ENCODE results near the gene SLC29A3.
A peak's percentile ranks its signal among the peaks of the same experiment; 100 is the strongest.

Gene SLC29A3

DNA sequence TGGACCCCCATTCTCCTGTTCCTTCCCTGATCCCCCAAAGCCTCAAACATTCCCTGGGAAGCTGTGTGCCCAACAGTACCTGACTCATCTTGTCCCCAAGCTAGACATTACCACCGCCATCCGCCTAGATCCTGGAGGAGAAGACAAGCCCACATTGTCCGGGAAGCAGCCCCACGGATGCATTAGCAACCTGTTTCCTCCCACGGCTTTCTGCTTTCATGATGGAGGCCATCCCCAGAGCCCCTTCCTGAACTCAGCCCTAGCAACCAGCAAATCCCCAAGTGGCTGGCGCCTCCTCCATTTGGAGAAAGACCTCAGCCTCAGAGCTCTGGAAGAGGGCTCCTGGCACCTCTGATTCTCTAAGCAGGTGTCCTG is 2.3 kb upstream of the SLC29A3 start:
- H3K9me3 ChIP-seq (ENCODE audit: insufficient read depth, low read length) = no peaks in the 10 kb centered on the region
- H3K9ac ChIP-seq (ENCODE audit: insufficient read length, low read depth) = no peak overlapping the region
- peaks cover 9% of the 10 kb centered on the region for H3K4me1 ChIP-seq (ENCODE audit: insufficient read depth, insufficient read length)
- H3K4me3 ChIP-seq (ENCODE audit: insufficient read length, low read depth) = no peak overlapping the region
- H3K36me3 ChIP-seq (ENCODE audit: insufficient read depth, insufficient read length, low read length) = no peaks in the 10 kb centered on the region
- H3K27me3 ChIP-seq (ENCODE audit: insufficient read depth, insufficient read length) = peaks cover 13% of the 10 kb centered on the region
- no peak for DNase-seq (ENCODE audit: low read depth, low spot score)
- TF ChIP-seq SUZ12 (IDR thresholded peaks at IDR 0.05; ENCODE audit: extremely low read depth, insufficient read depth, insufficient read length) = no peak
- TF ChIP-seq ZNF274 (IDR thresholded peaks at IDR 0.05; ENCODE audit: low read depth, low read length) = no peak
- TF ChIP-seq YY1 (IDR thresholded peaks at IDR 0.05; ENCODE audit: insufficient read depth, insufficient read length) = no peak

GRCh38 chr10:71317739-71318138 is 1.3 kb upstream of the SLC29A3 start:
- no peak overlapping the region for H3K9ac ChIP-seq (ENCODE audit: insufficient read length, low read depth)
- peaks cover 2% of the 10 kb centered on the region for H3K36me3 ChIP-seq (ENCODE audit: insufficient read depth, insufficient read length, low read length)
- H3K4me1 ChIP-seq (ENCODE audit: insufficient read depth, insufficient read length) = peaks cover 9% of the 10 kb centered on the region
- no peak for DNase-seq (ENCODE audit: low read depth, low spot score)
- no peaks in the 10 kb centered on the region for H3K9me3 ChIP-seq (ENCODE audit: insufficient read depth, low read length)
- no peak overlapping the region for H3K4me3 ChIP-seq (ENCODE audit: insufficient read length, low read depth)
- TF ChIP-seq SUZ12 (IDR thresholded peaks at IDR 0.05; ENCODE audit: extremely low read depth, insufficient read depth, insufficient read length) = no peak
- peaks cover 13% of the 10 kb centered on the region for H3K27me3 ChIP-seq (ENCODE audit: insufficient read depth, insufficient read length)

GRCh38 chr10:71319800-71320392 is 837 bp downstream of the SLC29A3 start:
- Histone ChIP-seq H3K9me3 (ENCODE audit: insufficient read depth, low read length) (no peaks in the 10 kb centered on the region), H3K27me3 (ENCODE audit: insufficient read depth, insufficient read length) (no peaks in the 10 kb centered on the region), H3K4me1 (ENCODE audit: insufficient read depth, insufficient read length) (peaks cover 9% of the 10 kb centered on the region), H3K9ac (ENCODE audit: insufficient read length, low read depth) (peak overlapping the region; percentile 83), H3K4me3 (ENCODE audit: insufficient read length, low read depth) (peak overlapping the region; percentile 64), H3K36me3 (ENCODE audit: insufficient read depth, insufficient read length, low read length) (peaks cover 15% of the 10 kb centered on the region)
- DNase-seq (ENCODE audit: low read depth, low spot score) = no peak
- TF ChIP-seq SUZ12 (IDR thresholded peaks at IDR 0.05; ENCODE audit: extremely low read depth, insufficient read depth, insufficient read length) = no peak
- no peak for TF ChIP-seq YY1 (IDR thresholded peaks at IDR 0.05; ENCODE audit: insufficient read depth, insufficient read length)
- no peak for TF ChIP-seq ZNF274 (IDR thresholded peaks at IDR 0.05; ENCODE audit: low read depth, low read length)

DNA sequence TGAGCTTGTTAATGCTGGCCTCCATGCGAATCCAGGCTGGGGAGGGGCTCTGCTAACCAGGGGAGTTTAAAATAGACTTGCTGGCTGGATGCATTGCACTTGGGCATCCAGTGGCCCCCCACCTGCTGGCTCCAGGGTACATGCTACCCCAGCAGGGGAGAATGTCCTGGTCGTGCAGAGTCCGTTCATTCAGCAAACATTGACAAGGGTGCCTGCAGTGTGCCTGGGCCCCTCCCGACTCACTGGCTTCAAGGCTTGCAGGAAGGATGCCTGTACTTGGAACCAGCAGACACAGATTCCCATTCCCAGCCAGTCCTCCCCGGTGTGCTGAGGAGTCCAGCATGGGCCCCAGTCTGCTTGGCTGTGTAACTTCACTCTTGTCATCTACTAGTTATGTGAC is 1.5 kb downstream of the SLC29A3 start:
- no peak for DNase-seq (ENCODE audit: low read depth, low spot score)
- H3K27me3 ChIP-seq (ENCODE audit: insufficient read depth, insufficient read length) = no peaks in the 10 kb centered on the region
- H3K9me3 ChIP-seq (ENCODE audit: insufficient read depth, low read length) = no peaks in the 10 kb centered on the region
- peak overlapping the region; percentile 21 for H3K9ac ChIP-seq (ENCODE audit: insufficient read length, low read depth)
- peaks cover 22% of the 10 kb centered on the region for H3K36me3 ChIP-seq (ENCODE audit: insufficient read depth, insufficient read length, low read length)
- H3K4me3 ChIP-seq (ENCODE audit: insufficient read length, low read depth) = no peak overlapping the region
- no peak for TF ChIP-seq ZNF274 (IDR thresholded peaks at IDR 0.05; ENCODE audit: low read depth, low read length)
- no peak for TF ChIP-seq YY1 (IDR thresholded peaks at IDR 0.05; ENCODE audit: insufficient read depth, insufficient read length)
- TF ChIP-seq SUZ12 (IDR thresholded peaks at IDR 0.05; ENCODE audit: extremely low read depth, insufficient read depth, insufficient read length) = no peak
- peaks cover 9% of the 10 kb centered on the region for H3K4me1 ChIP-seq (ENCODE audit: insufficient read depth, insufficient read length)

- H3K9ac ChIP-seq (ENCODE audit: insufficient read length, low read depth) = no peak overlapping the region
- H3K4me1 ChIP-seq (ENCODE audit: insufficient read depth, insufficient read length) = peaks cover 9% of the 10 kb centered on the region
- peaks cover 23% of the 10 kb centered on the region for H3K36me3 ChIP-seq (ENCODE audit: insufficient read depth, insufficient read length, low read length)
- H3K4me3 ChIP-seq (ENCODE audit: insufficient read length, low read depth) = no peak overlapping the region
- H3K27me3 ChIP-seq (ENCODE audit: insufficient read depth, insufficient read length) = no peaks in the 10 kb centered on the region
- DNase-seq (ENCODE audit: low read depth, low spot score) = no peak
- TF ChIP-seq YY1 (IDR thresholded peaks at IDR 0.05; ENCODE audit: insufficient read depth, insufficient read length) (no peak), SUZ12 (IDR thresholded peaks at IDR 0.05; ENCODE audit: extremely low read depth, insufficient read depth, insufficient read length) (no peak), ZNF274 (IDR thresholded peaks at IDR 0.05; ENCODE audit: low read depth, low read length) (no peak)
- no peaks in the 10 kb centered on the region for H3K9me3 ChIP-seq (ENCODE audit: insufficient read depth, low read length)
Observed at GRCh38 chr10:71321386-71321785, 2.3 kb downstream of the SLC29A3 start.

DNA sequence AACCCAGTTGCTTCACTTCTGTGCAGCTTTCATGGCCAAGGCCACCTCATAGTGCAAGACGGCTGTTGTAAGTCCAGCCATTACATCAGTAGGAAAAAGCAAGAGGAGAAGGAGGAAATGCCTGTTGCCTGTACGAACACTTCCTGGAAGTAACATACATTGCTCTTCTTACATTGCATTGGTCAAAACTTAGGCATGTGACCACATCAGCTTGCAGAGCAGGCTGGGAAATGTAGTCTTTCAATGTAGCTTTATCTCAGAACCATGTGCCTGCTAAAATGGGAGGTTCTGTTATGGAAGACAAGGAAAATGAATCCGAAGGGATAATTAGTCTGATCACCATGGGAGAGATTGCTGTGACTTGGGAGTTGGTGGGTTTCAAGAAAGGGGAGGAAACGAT is 4.3 kb downstream of the SLC29A3 start:
- Histone ChIP-seq H3K4me3 (ENCODE audit: insufficient read length, low read depth) (no peak overlapping the region), H3K9ac (ENCODE audit: insufficient read length, low read depth) (no peak overlapping the region), H3K27me3 (ENCODE audit: insufficient read depth, insufficient read length) (no peaks in the 10 kb centered on the region), H3K4me1 (ENCODE audit: insufficient read depth, insufficient read length) (peaks cover 7% of the 10 kb centered on the region), H3K9me3 (ENCODE audit: insufficient read depth, low read length) (no peaks in the 10 kb centered on the region), H3K36me3 (ENCODE audit: insufficient read depth, insufficient read length, low read length) (peaks cover 23% of the 10 kb centered on the region)
- TF ChIP-seq YY1 (IDR thresholded peaks at IDR 0.05; ENCODE audit: insufficient read depth, insufficient read length) (no peak), SUZ12 (IDR thresholded peaks at IDR 0.05; ENCODE audit: extremely low read depth, insufficient read depth, insufficient read length) (no peak), ZNF274 (IDR thresholded peaks at IDR 0.05; ENCODE audit: low read depth, low read length) (no peak)
- no peak for DNase-seq (ENCODE audit: low read depth, low spot score)

- no peak overlapping the region for H3K4me3 ChIP-seq (ENCODE audit: insufficient read length, low read depth)
- no peak for DNase-seq (ENCODE audit: low read depth, low spot score)
- peaks cover 23% of the 10 kb centered on the region for H3K36me3 ChIP-seq (ENCODE audit: insufficient read depth, insufficient read length, low read length)
- H3K4me1 ChIP-seq (ENCODE audit: insufficient read depth, insufficient read length) = peaks cover 3% of the 10 kb centered on the region
- no peak overlapping the region for H3K9ac ChIP-seq (ENCODE audit: insufficient read length, low read depth)
- H3K27me3 ChIP-seq (ENCODE audit: insufficient read depth, insufficient read length) = no peaks in the 10 kb centered on the region
- TF ChIP-seq SUZ12 (IDR thresholded peaks at IDR 0.05; ENCODE audit: extremely low read depth, insufficient read depth, insufficient read length) = no peak
- TF ChIP-seq YY1 (IDR thresholded peaks at IDR 0.05; ENCODE audit: insufficient read depth, insufficient read length) = no peak
- no peaks in the 10 kb centered on the region for H3K9me3 ChIP-seq (ENCODE audit: insufficient read depth, low read length)
Observed at GRCh38 chr10:71324743-71325142, 5.7 kb downstream of the SLC29A3 start.
